Measurements from ENCODE around the gene CACNG8. TPM values are rescaled to one million over a fixed set of nuclear protein-coding genes. Genes with fewer than 3 reads are reported as not detected.

Gene CACNG8
- total RNA-seq, 6 experiments from 2014 or later, result 0.09 to 0.48 (median 0.26) TPM

GRCh38 chr19:53977429-53977990 is 14.8 kb downstream of the CACNG8 start:
- Mint-ChIP-seq H3K27me3 (ENCODE audit: insufficient read depth) (peaks cover 14% of the 10 kb centered on the region), H3K4me1 (ENCODE audit: low read depth) (peaks cover 26% of the 10 kb centered on the region), H3K36me3 (ENCODE audit: low read depth) (no peaks in the 10 kb centered on the region), H3K27ac (no peak overlapping the region), H3K9me3 (no peaks in the 10 kb centered on the region; the same call in 1 of the 2 replicates), H3K4me3 (peak overlapping the region; percentile 78)
- DNase-seq, result peak; percentile 65
- no peak for TF ChIP-seq CTCF (IDR thresholded peaks at IDR 0.05)

- no peaks in the 10 kb centered on the region; the same call in 1 of the 2 replicates for H3K9me3 Mint-ChIP-seq
- TF ChIP-seq CTCF (IDR thresholded peaks at IDR 0.05), result no peak
- peaks cover 26% of the 10 kb centered on the region for H3K4me1 Mint-ChIP-seq (ENCODE audit: low read depth)
- peak overlapping the region; percentile 78 for H3K4me3 Mint-ChIP-seq
- H3K27ac Mint-ChIP-seq, result no peak overlapping the region
- peaks cover 14% of the 10 kb centered on the region for H3K27me3 Mint-ChIP-seq (ENCODE audit: insufficient read depth)
- DNase-seq, result peak; percentile 63
- no peaks in the 10 kb centered on the region for H3K36me3 Mint-ChIP-seq (ENCODE audit: low read depth)
These were observed 15.4 kb downstream of the CACNG8 start for GRCh38 chr19:53977991-53978731.

- peak overlapping the region; percentile 90 for H3K4me3 Mint-ChIP-seq
- H3K27ac Mint-ChIP-seq, result no peak overlapping the region
- no peaks in the 10 kb centered on the region; the same call in 1 of the 2 replicates for H3K9me3 Mint-ChIP-seq
- no peaks in the 10 kb centered on the region for H3K36me3 Mint-ChIP-seq (ENCODE audit: low read depth)
- no peak for DNase-seq
- TF ChIP-seq CTCF (IDR thresholded peaks at IDR 0.05), result no peak
- H3K4me1 Mint-ChIP-seq (ENCODE audit: low read depth), result peaks cover 26% of the 10 kb centered on the region
- H3K27me3 Mint-ChIP-seq (ENCODE audit: insufficient read depth), result peaks cover 14% of the 10 kb centered on the region
These were observed 16.5 kb downstream of the CACNG8 start for GRCh38 chr19:53978975-53979801.

- Mint-ChIP-seq H3K9me3 (no peaks in the 10 kb centered on the region; the same call in 1 of the 2 replicates), H3K4me3 (peak overlapping the region; percentile 90), H3K27ac (no peak overlapping the region), H3K27me3 (ENCODE audit: insufficient read depth) (peaks cover 14% of the 10 kb centered on the region), H3K36me3 (ENCODE audit: low read depth) (no peaks in the 10 kb centered on the region), H3K4me1 (ENCODE audit: low read depth) (peaks cover 26% of the 10 kb centered on the region)
- TF ChIP-seq CTCF (IDR thresholded peaks at IDR 0.05), result no peak
- DNase-seq, result no peak
These were observed 18.0 kb downstream of the CACNG8 start for GRCh38 chr19:53980539-53981375.
